ENCODE measurements around the gene DYNC2LI1.

DNA sequence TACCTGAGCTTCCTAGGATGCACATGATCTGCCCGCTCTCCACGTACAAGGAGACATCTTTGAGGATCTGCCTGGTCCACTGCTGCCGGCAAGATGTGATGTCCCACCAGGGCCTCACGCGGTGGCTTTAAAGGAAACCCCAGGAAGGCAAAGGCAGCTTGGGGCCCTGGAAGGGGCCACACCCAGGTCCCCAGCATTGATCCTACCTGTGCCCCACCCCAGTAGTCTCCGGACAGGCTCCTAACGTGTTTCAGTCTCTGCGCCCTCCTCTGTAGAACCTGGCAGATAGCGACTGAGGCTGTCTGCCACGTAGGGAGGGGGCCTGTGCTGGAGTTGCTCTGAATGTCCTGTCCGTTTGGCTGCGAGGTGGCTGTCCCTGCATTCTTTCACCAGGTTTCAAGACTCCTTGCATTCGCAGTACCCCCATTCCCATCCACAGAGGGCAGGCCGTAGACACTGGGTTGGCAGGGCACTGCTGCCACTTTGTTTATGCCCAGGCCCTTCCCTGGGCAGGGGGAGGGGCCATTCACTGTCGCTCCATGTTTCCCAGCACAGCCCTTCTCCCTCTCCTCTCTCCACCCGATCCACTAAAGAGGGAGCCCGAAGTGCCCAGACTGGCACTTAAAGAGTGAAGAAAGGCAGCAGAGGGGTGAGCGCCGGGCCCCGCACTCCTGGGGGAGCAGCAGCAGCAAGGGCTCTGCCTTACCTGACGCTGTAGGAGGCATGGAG is 64.2 kb downstream of the DYNC2LI1 start:
- TF ChIP-seq EZH2 (IDR thresholded peaks at IDR 0.05; ENCODE audit: low read length, missing control alignments) = no peak
- TF ChIP-seq, protein P1, sequence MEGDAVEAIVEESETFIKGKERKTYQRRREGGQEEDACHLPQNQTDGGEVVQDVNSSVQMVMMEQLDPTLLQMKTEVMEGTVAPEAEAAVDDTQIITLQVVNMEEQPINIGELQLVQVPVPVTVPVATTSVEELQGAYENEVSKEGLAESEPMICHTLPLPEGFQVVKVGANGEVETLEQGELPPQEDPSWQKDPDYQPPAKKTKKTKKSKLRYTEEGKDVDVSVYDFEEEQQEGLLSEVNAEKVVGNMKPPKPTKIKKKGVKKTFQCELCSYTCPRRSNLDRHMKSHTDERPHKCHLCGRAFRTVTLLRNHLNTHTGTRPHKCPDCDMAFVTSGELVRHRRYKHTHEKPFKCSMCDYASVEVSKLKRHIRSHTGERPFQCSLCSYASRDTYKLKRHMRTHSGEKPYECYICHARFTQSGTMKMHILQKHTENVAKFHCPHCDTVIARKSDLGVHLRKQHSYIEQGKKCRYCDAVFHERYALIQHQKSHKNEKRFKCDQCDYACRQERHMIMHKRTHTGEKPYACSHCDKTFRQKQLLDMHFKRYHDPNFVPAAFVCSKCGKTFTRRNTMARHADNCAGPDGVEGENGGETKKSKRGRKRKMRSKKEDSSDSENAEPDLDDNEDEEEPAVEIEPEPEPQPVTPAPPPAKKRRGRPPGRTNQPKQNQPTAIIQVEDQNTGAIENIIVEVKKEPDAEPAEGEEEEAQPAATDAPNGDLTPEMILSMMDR (conservative IDR thresholded peaks at IDR 0.05 in 1 of 2, IDR thresholded peaks at IDR 0.05 in 1 of 2; ENCODE audit: low read depth in 1 of 2, low read length in 2 of 2) = no peak
